Measurements from ENCODE around the gene CMKLR1. TPM values are rescaled to one million over a fixed set of nuclear protein-coding genes. Genes with fewer than 3 reads are reported as not detected.

CMKLR1 gene
- not detected in 2 replicates for total RNA-seq

GRCh38 chr12:108338915-108339657 lies at the start of gene CMKLR1:
Gene CMKLR1, minus strand, starts transcription at chr12:108339311. Its CDS starts 45,720 bp downstream, at chr12:108293591.

Other genes with a start within 250 kb of the CMKLR1 start
- gene WSCD2, start 210.0 kb downstream of the CMKLR1 start, total RNA-seq = not detected in 2 replicates
- gene FICD, start 176.0 kb upstream of the CMKLR1 start, total RNA-seq = 4.7 and 5.6 TPM in 2 replicates
- gene SART3, start 221.9 kb upstream of the CMKLR1 start, total RNA-seq = 32.0 and 42.6 TPM in 2 replicates
- gene ISCU, start 223.3 kb upstream of the CMKLR1 start, total RNA-seq = 112 and 120 TPM in 2 replicates

Measured in mammary microvascular endothelial cell (primary cell).